Thymus (tissue), 14 donors: ENCODE results near the gene NR1H2. TPM values are rescaled to one million over a fixed set of nuclear protein-coding genes. Genes with fewer than 3 reads are reported as not detected.
"Not testable (repeated sequence)": the region's sequence is repeated elsewhere in the genome, so short reads cannot be mapped to it uniquely, and the experiment has no call there.

Source experiments
- DNase-seq, 9 donors: peaks; one replicate each; pipeline ENCODE4 v3.0.0-alpha.2; 2013; ENCODE audit warnings: low spot score in 9 of 9, low read depth in 6 of 9, missing footprints in 1 of 9
- H3K27ac ChIP-seq, 2 donors: one replicate each; pipeline ENCODE4 v1.5.1; 2013; ENCODE audit warnings: control low read depth in 1 of 2, low read depth in 1 of 2, low read length in 1 of 2, mild to moderate bottlenecking in 1 of 2, moderate library complexity in 1 of 2
- H3K27me3 ChIP-seq, 2 donors: one replicate each; pipeline ENCODE4 v1.5.1; 2013; ENCODE audit warnings: low read length in 1 of 2; ENCODE audit not compliant: control insufficient read depth in 2 of 2, insufficient read depth in 1 of 2
- H3K36me3 ChIP-seq, 2 donors: one replicate each; pipeline ENCODE4 v1.5.1; 2013; ENCODE audit warnings: low read length in 1 of 2, mild to moderate bottlenecking in 1 of 2, moderate library complexity in 1 of 2; ENCODE audit not compliant: control insufficient read depth in 2 of 2, insufficient read depth in 2 of 2
- H3K4me1 ChIP-seq, 2 donors: one replicate each; pipeline ENCODE4 v1.5.1; 2013; ENCODE audit warnings: low read length in 2 of 2; ENCODE audit not compliant: control insufficient read depth in 2 of 2, insufficient read depth in 2 of 2
- H3K4me3 ChIP-seq, 2 donors: one replicate each; pipeline ENCODE4 v1.5.1; 2013; ENCODE audit warnings: low read length in 2 of 2, control low read depth in 1 of 2, mild to moderate bottlenecking in 1 of 2
- H3K9me3 ChIP-seq, 2 donors: one replicate each; pipeline ENCODE4 v1.5.1; 2013; ENCODE audit warnings: low read length in 1 of 2, mild to moderate bottlenecking in 1 of 2; ENCODE audit not compliant: control insufficient read depth in 2 of 2, insufficient read depth in 1 of 2
- WGBS: extraction: QIAGEN DNeasy Blood & Tissue Kit; methylation state at CpG from one replicate; pipeline ENCODE4 v1.1.7; 2013; 5-methylcytosine and 5-hydroxymethylcytosine counted together
- long read RNA-seq, 10 donors: transcript quantifications; one replicate each; lab custom pipeline, GENCODE V29; 2026
- polyA plus RNA-seq: library from polyadenylated mRNA; stranded (reverse); fragments of 200-250 nt; gene quantifications from one replicate; pipeline ENCODE4 v1.2.3, GENCODE V29; 2013
- total RNA-seq: library from RNA; stranded (reverse); fragments of 120-200 nt; gene quantifications from one replicate; pipeline ENCODE4 v1.2.4, GENCODE V29; 2013
- donor health status: healthy.

Gene NR1H2
- total RNA-seq (27.9 TPM), polyA plus RNA-seq (57.2 TPM)
- long read RNA-seq, donor 1, partial matches to known transcripts, result 0 of 1 reads
- long read RNA-seq, donor 1, other reads (novel, unspliced or antisense), result 0 of 1 reads
- long read RNA-seq, donor 2, transcript NR1H2-201 (10 exons, 1,998 nt), result major isoform, 24 of 27 reads
- long read RNA-seq, donor 2, partial matches to known transcripts, result 0 of 27 reads
- long read RNA-seq, donor 2, other reads (novel, unspliced or antisense), result 0 of 27 reads
- long read RNA-seq, donor 3, transcript NR1H2-201 (10 exons, 1,998 nt), result major isoform, 7 of 10 reads
- long read RNA-seq, donor 3, partial matches to known transcripts, result 0 of 10 reads
- long read RNA-seq, donor 3, other reads (novel, unspliced or antisense), result 0 of 10 reads
- long read RNA-seq, donor 4, transcript NR1H2-201 (10 exons, 1,998 nt), result major isoform, 9 of 10 reads
- long read RNA-seq, donor 4, partial matches to known transcripts, result 0 of 10 reads
- long read RNA-seq, donor 4, other reads (novel, unspliced or antisense), result 0 of 10 reads
- long read RNA-seq, donor 5, transcript NR1H2-201 (10 exons, 1,998 nt), result major isoform, 15 of 16 reads
- long read RNA-seq, donor 5, partial matches to known transcripts, result 0 of 16 reads
- long read RNA-seq, donor 5, other reads (novel, unspliced or antisense), result 0 of 16 reads
- long read RNA-seq, donor 6, transcript NR1H2-201 (10 exons, 1,998 nt), result major isoform, 8 of 10 reads
- long read RNA-seq, donor 6, partial matches to known transcripts, result 0 of 10 reads
- long read RNA-seq, donor 6, other reads (novel, unspliced or antisense), result 0 of 10 reads
- long read RNA-seq, donor 7, transcript NR1H2-201 (10 exons, 1,998 nt), result major isoform, 7 of 9 reads
- long read RNA-seq, donor 7, partial matches to known transcripts, result 0 of 9 reads
- long read RNA-seq, donor 7, other reads (novel, unspliced or antisense), result 0 of 9 reads
- long read RNA-seq, donor 8, partial matches to known transcripts, result 0 of 3 reads
- long read RNA-seq, donor 8, other reads (novel, unspliced or antisense), result 0 of 3 reads
- long read RNA-seq, donor 9, partial matches to known transcripts, result 0 of 4 reads
- long read RNA-seq, donor 9, other reads (novel, unspliced or antisense), result 0 of 4 reads
- long read RNA-seq, donor 10, transcript NR1H2-201 (10 exons, 1,998 nt), result major isoform, 6 of 35 reads
- long read RNA-seq, donor 10, partial matches to known transcripts, result 12 of 35 reads
- long read RNA-seq, donor 10, other reads (novel, unspliced or antisense), result 15 of 35 reads

DNA sequence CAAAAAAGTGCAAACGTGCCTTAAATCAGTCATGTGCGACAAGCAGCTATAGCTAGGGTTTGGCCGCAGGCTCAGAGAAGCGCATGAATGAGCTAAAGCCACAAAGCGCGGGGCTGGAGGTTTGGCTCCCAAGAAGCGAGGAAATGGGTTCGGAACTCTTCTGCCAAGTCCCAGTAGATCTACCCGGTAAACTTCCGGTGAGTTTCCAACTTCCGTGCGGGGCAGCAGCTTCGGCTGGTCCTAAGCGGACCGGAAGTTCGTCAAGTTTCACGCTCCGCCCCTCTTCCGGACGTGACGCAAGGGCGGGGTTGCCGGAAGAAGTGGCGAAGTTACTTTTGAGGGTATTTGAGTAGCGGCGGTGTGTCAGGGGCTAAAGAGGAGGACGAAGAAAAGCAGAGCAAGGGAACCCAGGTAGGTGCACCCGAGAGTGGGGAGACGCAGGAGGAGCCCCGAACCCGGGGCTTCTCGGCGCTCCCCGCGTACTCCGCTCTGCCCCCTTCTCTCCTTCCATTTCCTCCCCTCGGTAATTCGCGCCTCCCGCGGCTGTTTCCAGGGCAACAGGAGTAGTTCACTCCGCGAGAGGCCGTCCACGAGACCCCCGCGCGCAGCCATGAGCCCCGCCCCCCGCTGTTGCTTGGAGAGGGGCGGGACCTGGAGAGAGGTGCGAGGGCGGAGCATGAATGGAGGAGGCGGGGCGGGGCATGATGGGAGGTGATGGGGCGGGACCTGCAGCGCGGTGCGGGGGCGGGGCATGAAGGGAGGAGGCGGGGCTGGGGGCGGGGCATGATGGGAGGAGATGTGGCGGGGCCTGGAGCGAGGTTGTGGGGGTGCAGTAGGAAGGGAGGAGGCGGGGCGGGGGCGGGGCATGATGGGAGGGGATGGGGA is at the start of gene NR1H2:
TSS of gene NR1H2 (plus strand) at position 292 of the 885 bp plus-strand sequence. CDS start 1,149 bp downstream, outside the sequence.
- 2% methylated on average over 67 of the region's 67 CpGs for WGBS
- peaks cover 37 to 40% of the 10 kb centered on the region in 2 donors for H3K36me3 ChIP-seq
- H3K4me1 ChIP-seq, result peaks cover 0 to 4% of the 10 kb centered on the region in 2 donors
- peak within 1 kb of the TSS; percentile 83 to 92 for H3K4me3 ChIP-seq
- no peaks in the 10 kb centered on the region for H3K27me3 ChIP-seq
- DNase-seq, result peak; percentile 90 to 98 (median 95)
- H3K9me3 ChIP-seq, result peaks cover 0 to 3% of the 10 kb centered on the region in 2 donors
- peak within 1 kb of the TSS; percentile 98 for H3K27ac ChIP-seq

DNA sequence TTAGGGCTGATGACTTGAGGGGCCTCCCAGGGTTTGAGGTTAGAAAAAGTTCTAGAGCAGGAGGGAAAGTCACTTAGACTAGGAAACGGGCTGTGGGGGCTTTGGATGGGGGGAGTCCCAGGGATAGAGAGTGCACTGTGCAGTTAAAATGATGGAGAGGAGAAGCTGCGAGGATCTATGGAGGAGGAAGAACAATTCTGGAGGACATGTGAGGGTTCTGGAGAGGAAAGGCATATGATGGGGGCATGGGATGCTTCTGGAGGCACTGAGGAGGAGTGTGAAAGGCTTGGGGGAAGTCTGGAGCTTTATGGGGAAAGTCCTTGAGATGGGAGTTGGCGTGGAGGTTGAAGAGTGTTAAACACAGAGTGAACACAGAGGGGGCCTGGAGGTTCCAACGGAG is 49.2 kb upstream of the NR1H2 start:
- H3K4me3 ChIP-seq, result no peak overlapping the region
- no peaks in the 10 kb centered on the region for H3K36me3 ChIP-seq
- H3K4me1 ChIP-seq, result peaks cover 9 to 17% of the 10 kb centered on the region in 2 donors
- H3K27ac ChIP-seq, result no peak overlapping the region
- DNase-seq, result no peak
- WGBS, result 43% methylated on average over 4 of the region's 4 CpGs
- peaks cover 14 to 27% of the 10 kb centered on the region in 2 donors for H3K9me3 ChIP-seq
- H3K27me3 ChIP-seq, result peaks cover 47 to 64% of the 10 kb centered on the region in 2 donors

DNA sequence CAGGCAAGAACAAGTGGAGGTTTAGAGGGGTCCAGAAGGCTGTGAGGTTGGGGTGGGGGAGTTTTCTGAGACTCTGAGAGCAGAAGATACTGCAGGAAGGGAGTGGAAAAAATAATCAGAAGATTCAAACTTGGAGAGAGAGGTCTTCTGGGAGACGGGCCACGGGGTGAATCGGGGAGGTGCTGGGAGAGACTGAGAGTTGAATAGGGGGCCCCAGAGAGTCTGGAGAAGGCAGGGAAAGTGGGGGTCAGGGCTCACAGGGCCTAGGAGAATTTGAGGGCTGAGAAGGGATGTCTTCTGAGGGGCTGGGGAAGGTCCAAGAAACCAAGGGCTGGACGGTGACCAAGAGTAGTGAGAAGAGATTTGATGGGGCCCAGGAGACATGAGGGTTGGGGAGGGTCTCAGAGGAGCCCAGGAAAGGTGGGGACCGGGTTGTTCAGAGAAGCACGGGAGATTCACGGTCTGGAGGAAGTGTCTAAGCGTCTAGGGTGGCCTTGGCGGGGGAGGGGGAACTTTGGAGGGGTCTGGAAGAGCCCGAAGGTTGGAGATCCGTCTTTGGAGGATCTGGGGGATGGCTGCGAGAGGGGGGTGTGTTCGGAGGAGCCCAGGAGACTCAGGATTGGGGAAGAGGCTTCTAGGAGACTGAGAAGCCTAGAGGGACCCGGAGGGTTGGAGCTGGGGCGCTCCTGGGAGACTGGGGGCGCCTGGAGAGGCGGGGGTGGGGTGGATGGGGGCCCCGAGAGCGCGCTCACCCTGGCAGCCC is 48.6 kb upstream of the NR1H2 start:
- H3K36me3 ChIP-seq, result no peaks in the 10 kb centered on the region
- H3K9me3 ChIP-seq, result peaks cover 14 to 27% of the 10 kb centered on the region in 2 donors
- H3K27ac ChIP-seq, result no peak overlapping the region
- H3K4me3 ChIP-seq, result no peak overlapping the region
- no peak for DNase-seq
- 23% methylated on average over 20 of the region's 20 CpGs for WGBS
- peaks cover 47 to 71% of the 10 kb centered on the region in 2 donors for H3K27me3 ChIP-seq
- H3K4me1 ChIP-seq, result peaks cover 10 to 24% of the 10 kb centered on the region in 2 donors

DNA sequence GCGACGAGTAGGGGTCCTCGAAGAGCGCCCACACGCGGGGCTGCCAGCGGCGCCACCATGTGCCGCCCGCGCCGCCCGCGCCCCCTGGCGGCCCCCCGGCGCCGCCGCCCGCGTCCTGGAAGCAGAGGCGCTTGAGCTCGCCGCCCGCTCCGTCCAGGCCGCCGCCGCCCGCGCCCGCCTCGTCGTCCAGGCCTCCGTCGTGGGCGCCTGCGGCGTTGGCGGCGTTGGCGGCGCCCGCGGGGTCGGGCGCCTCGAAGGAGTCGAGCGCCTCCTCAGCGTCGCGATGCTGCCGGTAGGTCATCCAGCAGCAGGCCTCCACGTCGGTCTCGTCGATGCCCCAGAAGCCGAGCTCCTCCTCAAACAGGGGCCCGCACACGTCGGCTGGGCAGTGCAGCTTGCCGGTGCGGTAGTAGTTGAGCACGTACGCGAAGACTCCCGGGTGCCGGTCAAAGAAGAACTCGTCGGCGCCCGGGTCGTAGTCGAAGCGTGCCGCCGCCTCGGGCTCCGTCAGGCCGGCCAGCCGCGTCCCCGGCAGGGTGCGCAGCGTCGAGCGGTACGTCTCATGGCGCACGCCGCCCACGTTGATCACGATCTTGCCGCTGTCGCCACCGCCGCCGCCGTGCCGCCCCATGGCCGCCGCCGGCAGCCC is 47.9 kb upstream of the NR1H2 start:
- DNase-seq, result no peak
- H3K4me1 ChIP-seq, result peaks cover 13 to 31% of the 10 kb centered on the region in 2 donors
- peak overlapping the region in 1 of 2 donors; percentile 23 for H3K4me3 ChIP-seq
- H3K9me3 ChIP-seq, result peaks cover 15 to 30% of the 10 kb centered on the region in 2 donors
- H3K27ac ChIP-seq, result no peak overlapping the region
- peaks cover 47 to 78% of the 10 kb centered on the region in 2 donors for H3K27me3 ChIP-seq
- 7% methylated on average over 104 of the region's 104 CpGs for WGBS
- H3K36me3 ChIP-seq, result no peaks in the 10 kb centered on the region

DNA sequence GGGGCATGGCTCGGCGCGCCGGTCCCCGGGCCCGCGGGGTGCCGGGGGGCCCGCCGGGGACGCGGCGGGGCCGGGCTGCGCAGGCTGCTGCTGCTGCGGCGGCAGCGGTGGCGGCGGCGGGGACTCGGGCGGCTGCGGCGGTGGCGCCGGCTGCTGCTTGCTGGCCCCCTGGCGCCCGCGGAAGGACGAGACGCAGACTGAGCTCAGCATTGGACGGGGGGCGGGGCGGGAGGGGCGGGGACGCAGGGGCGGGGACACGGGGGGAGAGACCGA is 47.4 kb upstream of the NR1H2 start:
- no peak overlapping the region for H3K27ac ChIP-seq
- peaks cover 18 to 34% of the 10 kb centered on the region in 2 donors for H3K4me1 ChIP-seq
- DNase-seq, result no peak
- 3% methylated on average over 40 of the region's 40 CpGs for WGBS
- no peaks in the 10 kb centered on the region for H3K36me3 ChIP-seq
- H3K4me3 ChIP-seq, result peak overlapping the region in 1 of 2 donors; percentile 15
- H3K9me3 ChIP-seq, result peaks cover 16 to 33% of the 10 kb centered on the region in 2 donors
- H3K27me3 ChIP-seq, result peaks cover 47 to 82% of the 10 kb centered on the region in 2 donors

DNA sequence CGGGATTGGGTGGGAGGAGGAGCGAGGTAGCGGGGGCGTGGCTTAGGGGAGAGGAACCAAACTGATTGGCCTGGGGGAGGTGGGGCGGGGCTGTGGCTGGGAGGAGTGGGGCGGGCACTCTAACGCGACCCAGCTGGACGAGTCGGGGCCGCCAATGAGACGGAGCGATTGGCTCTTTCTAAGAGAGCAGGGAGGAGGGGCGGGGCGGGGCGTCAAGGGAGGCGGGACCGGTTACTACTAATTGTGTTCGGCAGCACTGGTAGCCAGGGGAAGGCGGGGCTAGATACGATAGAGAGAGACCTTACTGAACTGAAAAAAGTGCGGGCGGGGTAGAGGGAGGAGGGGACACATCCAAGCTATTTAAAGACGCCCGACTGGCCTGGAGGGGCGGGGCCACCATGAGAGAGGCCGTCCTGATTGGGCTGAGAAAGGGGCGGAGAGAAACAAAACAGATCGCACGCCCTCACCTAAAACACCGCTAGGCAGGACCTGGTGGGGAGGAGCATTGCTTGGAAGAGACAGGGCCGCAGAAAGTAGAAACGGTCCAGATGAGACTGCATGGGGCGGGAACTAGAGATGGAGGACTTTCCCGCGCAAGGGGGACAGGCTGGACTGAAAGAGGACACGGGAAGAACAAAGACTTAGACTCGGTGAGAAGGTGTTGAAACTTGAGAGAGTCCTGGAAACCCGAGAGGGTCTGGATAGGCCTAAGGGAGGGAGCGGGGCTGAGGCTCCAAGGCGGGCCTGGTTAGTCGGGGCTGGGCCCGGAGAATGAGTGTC is 46.9 kb upstream of the NR1H2 start, which contains the start of gene KCNC3:
TSS of gene KCNC3 (minus strand) at position 232 of the 780 bp plus-strand sequence. CDS start 295 bp downstream, outside the sequence.
- WGBS, result 6% methylated on average over 43 of the region's 43 CpGs

DNA sequence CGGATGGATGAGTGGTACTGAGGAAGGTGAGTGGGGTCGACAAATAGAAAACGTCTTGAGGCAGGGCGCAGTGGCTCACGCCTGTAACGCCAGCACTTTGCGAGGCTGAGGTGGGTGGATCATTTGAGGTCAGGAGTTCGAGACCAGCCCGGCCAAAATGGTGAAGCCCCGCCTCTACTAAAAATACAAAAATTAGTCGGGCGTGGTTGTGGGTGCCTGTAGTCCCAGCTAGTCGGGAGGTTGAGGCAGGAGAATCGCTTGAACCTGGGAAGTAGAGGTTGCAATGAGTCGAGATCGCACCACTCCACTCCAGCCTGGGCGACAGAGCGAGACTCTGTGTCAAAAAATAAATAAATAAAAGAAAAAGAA is 46.3 kb upstream of the NR1H2 start:
- H3K27me3 ChIP-seq, result peaks cover 47 to 88% of the 10 kb centered on the region in 2 donors

More for the DNA sequence above, 46.9 kb upstream of the NR1H2 start, which contains the start of gene KCNC3:
- DNase-seq, result peak in 6 of 9 donors; percentile 24 to 68 (median 38)
- Histone ChIP-seq H3K36me3 (no peaks in the 10 kb centered on the region), H3K9me3 (peaks cover 18 to 37% of the 10 kb centered on the region in 2 donors), H3K27me3 (peaks cover 47 to 87% of the 10 kb centered on the region in 2 donors), H3K27ac (peak within 1 kb of the TSS in 1 of 2 donors; percentile 55), H3K4me3 (peak within 1 kb of the TSS; percentile 10 to 23), H3K4me1 (peaks cover 22 to 39% of the 10 kb centered on the region in 2 donors)

More for the DNA sequence above, 46.3 kb upstream of the NR1H2 start:
- not testable (repeated sequence) for DNase-seq, H3K36me3 ChIP-seq
- peaks cover 22 to 39% of the 10 kb centered on the region in 2 donors for H3K4me1 ChIP-seq
- H3K9me3 ChIP-seq, result peaks cover 18 to 37% of the 10 kb centered on the region in 2 donors
- 21% methylated on average over 18 of the region's 18 CpGs for WGBS
- H3K27ac ChIP-seq, result peak overlapping the region in 1 of 2 donors; percentile 55
- H3K4me3 ChIP-seq, result peak overlapping the region in 1 of 2 donors; percentile 10
